T-helper 2 cell treated with Interferon-gamma antibody and Interleukin-4, amounts not matched to agents 5 μg/mL and 100 μg/mL, for 36 hours (primary cell): Measurements from ENCODE around the gene SPATA21.
A peak's percentile ranks its signal among the peaks of the same experiment; 100 is the strongest.

Source experiments
- DNase-seq: peaks from one replicate; pipeline ENCODE4 v3.0.0; 2021; ENCODE audit warnings: low spot score
- H3K27ac Mint-ChIP-seq: one replicate; pipeline ENCODE4 v1.8.0; 2021; ENCODE audit warnings: mild to moderate bottlenecking, mixed read lengths
- H3K27me3 Mint-ChIP-seq: one replicate; pipeline ENCODE4 v1.8.0; 2021; ENCODE audit warnings: low read depth, mixed read lengths
- H3K36me3 Mint-ChIP-seq: one replicate; pipeline ENCODE4 v1.8.0; 2021; ENCODE audit warnings: low read depth, mixed read lengths
- H3K4me1 Mint-ChIP-seq: one replicate; pipeline ENCODE4 v1.8.0; 2021; ENCODE audit warnings: low read depth, mixed read lengths
- H3K4me3 Mint-ChIP-seq: one replicate; pipeline ENCODE4 v1.8.0; 2022; ENCODE audit warnings: mild to moderate bottlenecking, moderate library complexity, mixed read lengths
- H3K9me3 Mint-ChIP-seq: one replicate; pipeline ENCODE4 v1.8.0; 2021; ENCODE audit warnings: mixed read lengths

SPATA21 gene

DNA sequence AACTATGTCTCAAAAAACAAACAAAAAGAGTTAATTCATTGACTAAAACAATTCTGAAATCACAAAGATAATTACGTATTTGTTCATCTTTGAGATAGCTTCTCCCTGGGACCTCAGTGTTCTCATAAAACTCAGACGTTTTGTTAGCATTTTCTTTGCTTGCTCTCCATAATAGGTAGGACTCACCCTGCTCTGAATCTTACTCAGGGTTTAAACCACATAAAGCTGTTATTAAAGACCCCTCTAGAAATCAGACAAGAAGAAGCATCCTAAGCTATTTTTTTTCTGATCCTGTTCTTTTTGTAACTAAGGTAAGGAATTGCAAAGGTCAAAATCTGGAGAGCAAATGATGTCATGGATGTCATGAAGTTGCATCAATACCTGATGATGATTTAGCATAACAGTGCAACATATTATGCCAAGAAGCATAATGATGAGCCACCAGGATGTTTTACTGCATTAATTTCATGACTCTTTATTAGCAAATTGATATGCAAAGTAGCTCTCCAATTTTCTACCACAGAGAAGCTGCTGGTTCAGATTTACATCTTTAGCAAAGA lies 87.3 kb downstream of the SPATA21 start:
- Mint-ChIP-seq H3K27me3 (no peaks in the 10 kb centered on the region), H3K27ac (no peak overlapping the region), H3K36me3 (peaks cover 9% of the 10 kb centered on the region), H3K4me3 (peak overlapping the region; percentile 32), H3K9me3 (no peaks in the 10 kb centered on the region), H3K4me1 (peaks cover 21% of the 10 kb centered on the region)
- no peak for DNase-seq
